Neuronal stem cell (in vitro differentiated cells): ENCODE measurements around the gene SMARCE1.

Experiments
- DNase-seq: peaks from one replicate; pipeline ENCODE4 v3.0.0-alpha.2; 2013; ENCODE audit warnings: low spot score
- H2AFZ ChIP-seq: one replicate; pipeline ENCODE4 v1.6.1; 2013; ENCODE audit warnings: mild to moderate bottlenecking, low read length, inconsistent platforms
- H2AK5ac ChIP-seq: 2 replicates; pipeline ENCODE4 v1.6.1; 2013; ENCODE audit warnings: low read depth, mild to moderate bottlenecking, inconsistent platforms, low read length, moderate library complexity, mixed read lengths
- H2BK120ac ChIP-seq: 2 replicates; pipeline ENCODE4 v1.6.1; 2013; ENCODE audit warnings: low read depth, mild to moderate bottlenecking, inconsistent platforms, low read length, moderate library complexity, mixed read lengths
- H2BK12ac ChIP-seq: one replicate; pipeline ENCODE4 v1.6.1; 2013; ENCODE audit warnings: low read length, inconsistent platforms
- H2BK15ac ChIP-seq: 2 replicates; pipeline ENCODE4 v1.6.1; 2013; ENCODE audit warnings: mild to moderate bottlenecking, low read length, inconsistent platforms, mixed read lengths
- H2BK5ac ChIP-seq: one replicate; pipeline ENCODE4 v1.6.1; 2013; ENCODE audit warnings: inconsistent platforms, mild to moderate bottlenecking, low read length, moderate library complexity
- H3K14ac ChIP-seq: one replicate; pipeline ENCODE4 v1.6.1; 2013; ENCODE audit warnings: low read length, inconsistent platforms
- H3K18ac ChIP-seq: 2 replicates; pipeline ENCODE4 v1.6.1; 2013; ENCODE audit warnings: low read length, inconsistent platforms
- H3K23ac ChIP-seq: 2 replicates; pipeline ENCODE4 v1.6.1; 2013; ENCODE audit warnings: low read depth, mild to moderate bottlenecking, mixed read lengths, low read length, inconsistent platforms; ENCODE audit not compliant: poor library complexity
- H3K27ac ChIP-seq: replicated peaks from 3 replicates; pipeline ENCODE4 v1.5.1; 2013; ENCODE audit warnings: low read length, inconsistent platforms
- H3K27me3 ChIP-seq, 3 experiments: 2 replicates each; pipeline ENCODE4 v1.6.1; 2013; ENCODE audit warnings: low read length in 3 of 3, mild to moderate bottlenecking in 2 of 3, inconsistent platforms in 1 of 3, low read depth in 1 of 3, mixed read lengths in 1 of 3, moderate library complexity in 1 of 3; ENCODE audit not compliant: control insufficient read depth in 3 of 3, insufficient read depth in 3 of 3
- H3K36me3 ChIP-seq, 2 donors: replicated peaks in 1 of 2; 2 replicates each; pipeline ENCODE4 v1.6.1; 2013; ENCODE audit warnings: low read length in 2 of 2; ENCODE audit not compliant: control insufficient read depth in 2 of 2, insufficient read depth in 2 of 2
- H3K4ac ChIP-seq: 2 replicates; pipeline ENCODE4 v1.6.1; 2013; ENCODE audit warnings: inconsistent platforms, mild to moderate bottlenecking, low read length, moderate library complexity
- H3K4me1 ChIP-seq, 2 donors: 1 replicate in 1 of 2; 2 replicates in 1 of 2; pipeline ENCODE4 v1.6.1; 2013; ENCODE audit warnings: low read length in 2 of 2, low read depth in 1 of 2; ENCODE audit not compliant: control insufficient read depth in 2 of 2, insufficient read depth in 1 of 2
- H3K4me2 ChIP-seq: one replicate; pipeline ENCODE4 v1.6.1; 2013; ENCODE audit warnings: mild to moderate bottlenecking, low read length, inconsistent platforms; ENCODE audit not compliant: insufficient read depth, poor library complexity, severe bottlenecking
- H3K4me3 ChIP-seq, 2 donors: 2 replicates each; pipeline ENCODE4 v1.5.1; 2013; ENCODE audit warnings: low read length in 2 of 2, mild to moderate bottlenecking in 2 of 2, inconsistent platforms in 1 of 2, moderate library complexity in 1 of 2
- H3K79me1 ChIP-seq: one replicate; pipeline ENCODE4 v1.6.1; 2013; ENCODE audit warnings: low read depth, mild to moderate bottlenecking, inconsistent platforms, low read length, moderate library complexity
- H3K9ac ChIP-seq: one replicate; pipeline ENCODE4 v1.6.1; 2013; ENCODE audit warnings: mild to moderate bottlenecking, low read depth, low read length, inconsistent platforms; ENCODE audit not compliant: poor library complexity
- H3K9me3 ChIP-seq, 2 donors: replicated peaks in 1 of 2; 2 replicates each; pipeline versions ENCODE3 to v1.6.1; 2013; ENCODE audit warnings: low read length in 2 of 2, mild to moderate bottlenecking in 2 of 2, inconsistent platforms in 1 of 2, low read depth in 1 of 2, mixed read lengths in 1 of 2, moderate library complexity in 1 of 2; ENCODE audit not compliant: control insufficient read depth in 2 of 2, insufficient read depth in 1 of 2
- H4K8ac ChIP-seq: one replicate; pipeline ENCODE4 v1.6.1; 2013; ENCODE audit warnings: low read depth, mild to moderate bottlenecking, inconsistent platforms, low read length, moderate library complexity
- H4K91ac ChIP-seq: one replicate; pipeline ENCODE4 v1.6.1; 2013; ENCODE audit warnings: low read length, low read depth, mild to moderate bottlenecking, inconsistent platforms; ENCODE audit not compliant: poor library complexity
- WGBS, 2 donors: extraction: QIAGEN DNeasy Blood & Tissue Kit; methylation state at CpG; one replicate each; pipeline ENCODE4 v1.1.7; 2013; ENCODE audit warnings: missing lambda C conversion rate in 2 of 2, mixed read lengths in 1 of 2; ENCODE audit not compliant: insufficient read length in 2 of 2, insufficient replicate concordance in 1 of 2; ENCODE audit errors: extremely low coverage in 2 of 2; 5-methylcytosine and 5-hydroxymethylcytosine counted together

The SMARCE1 gene

GRCh38 chr17:40646791-40647623 lies 611 bp downstream of the SMARCE1 start:
- H3K27ac ChIP-seq = peak overlapping the region; percentile 54
- peaks cover 2 to 46% of the 10 kb centered on the region in 2 donors for H3K36me3 ChIP-seq
- peak overlapping the region; percentile 91 to 99 for H3K4me3 ChIP-seq
- no peak overlapping the region for H2BK15ac ChIP-seq
- no peak overlapping the region for H2BK12ac ChIP-seq
- H4K91ac ChIP-seq = no peak overlapping the region
- peak overlapping the region; percentile 99 for H3K18ac ChIP-seq
- peak overlapping the region; percentile 87 for H3K14ac ChIP-seq
- H3K9me3 ChIP-seq = no peaks in the 10 kb centered on the region
- H3K4me1 ChIP-seq = peaks cover 3 to 13% of the 10 kb centered on the region in 2 donors
- H2AK5ac ChIP-seq = peak overlapping the region; percentile 77
- H2BK120ac ChIP-seq = peak overlapping the region; percentile 98
- H3K27me3 ChIP-seq = no peaks in the 10 kb centered on the region
- H3K23ac ChIP-seq = no peak overlapping the region
- peak; percentile 40 for DNase-seq
- H2AFZ ChIP-seq = peak overlapping the region; percentile 98
- WGBS, 2 donors = no CpG with 5 or more reads among the region's 18 CpGs
- H3K4me2 ChIP-seq = peak overlapping the region; percentile 89
- no peaks in the 10 kb centered on the region for H3K79me1 ChIP-seq
- H3K9ac ChIP-seq = peak overlapping the region; percentile 93
- no peak overlapping the region for H4K8ac ChIP-seq
- H2BK5ac ChIP-seq = peak overlapping the region; percentile 98
- H3K4ac ChIP-seq = peak overlapping the region; percentile 97

- Histone ChIP-seq H3K27me3 (no peaks in the 10 kb centered on the region), H3K23ac (no peak overlapping the region), H3K18ac (no peak overlapping the region), H3K4me1 (peaks cover 3 to 13% of the 10 kb centered on the region in 2 donors), H3K27ac (no peak overlapping the region), H3K36me3 (peaks cover 2 to 56% of the 10 kb centered on the region in 2 donors), H2BK120ac (no peak overlapping the region), H3K79me1 (no peaks in the 10 kb centered on the region), H3K4me2 (no peak overlapping the region), H3K4ac (no peak overlapping the region), H4K8ac (no peak overlapping the region), H3K9ac (no peak overlapping the region), H2BK12ac (no peak overlapping the region), H2BK15ac (no peak overlapping the region), H2BK5ac (no peak overlapping the region), H3K4me3 (peak overlapping the region in 1 of 2 donors; percentile 91), H3K14ac (no peak overlapping the region), H2AFZ (no peak overlapping the region), H4K91ac (no peak overlapping the region), H2AK5ac (no peak overlapping the region), H3K9me3 (no peaks in the 10 kb centered on the region)
- no peak for DNase-seq
- WGBS, 2 donors = no CpG with 5 or more reads among the region's 2 CpGs
Observed at GRCh38 chr17:40645943-40646342, 1.7 kb downstream of the SMARCE1 start.

DNA sequence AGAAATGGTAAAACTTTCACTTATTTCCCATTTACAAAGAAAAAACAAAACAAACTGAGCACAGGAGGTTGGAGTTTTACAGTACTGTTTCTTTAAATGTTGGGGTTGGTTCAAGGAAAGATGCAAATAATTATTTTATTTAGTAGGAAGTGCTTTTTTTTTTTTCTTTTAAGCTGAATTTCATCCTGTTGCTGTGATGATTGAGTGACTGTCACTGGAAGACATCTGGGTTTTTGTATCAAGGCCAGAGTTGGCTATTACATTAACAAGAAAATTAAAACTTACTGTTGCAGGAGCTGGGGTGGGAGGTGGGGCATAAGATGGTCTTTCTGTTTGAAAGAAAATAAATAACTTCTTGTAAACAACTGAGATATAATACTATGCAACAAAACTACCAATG lies 2.3 kb downstream of the SMARCE1 start:
- Histone ChIP-seq H2AFZ (no peak overlapping the region), H2BK120ac (no peak overlapping the region), H2BK15ac (no peak overlapping the region), H3K9me3 (no peaks in the 10 kb centered on the region), H4K8ac (no peak overlapping the region), H3K4me2 (no peak overlapping the region), H3K23ac (no peak overlapping the region), H3K36me3 (peaks cover 4 to 63% of the 10 kb centered on the region in 2 donors), H3K79me1 (no peaks in the 10 kb centered on the region), H3K18ac (no peak overlapping the region), H3K4me3 (no peak overlapping the region), H3K4me1 (peaks cover 3 to 13% of the 10 kb centered on the region in 2 donors), H3K27ac (no peak overlapping the region), H4K91ac (no peak overlapping the region), H3K9ac (no peak overlapping the region), H3K27me3 (no peaks in the 10 kb centered on the region), H3K14ac (no peak overlapping the region), H2BK5ac (no peak overlapping the region), H2BK12ac (no peak overlapping the region), H3K4ac (no peak overlapping the region), H2AK5ac (no peak overlapping the region)
- no peak for DNase-seq

- no peaks in the 10 kb centered on the region for H3K79me1 ChIP-seq
- H3K27ac ChIP-seq = no peak overlapping the region
- H3K36me3 ChIP-seq = peaks cover 18 to 100% of the 10 kb centered on the region in 2 donors
- H4K91ac ChIP-seq = no peak overlapping the region
- no CpG with 5 or more reads among the region's 2 CpGs for WGBS, 2 donors
- H3K18ac ChIP-seq = no peak overlapping the region
- H4K8ac ChIP-seq = no peak overlapping the region
- no peak overlapping the region for H3K4me2 ChIP-seq
- H2BK15ac ChIP-seq = no peak overlapping the region
- H2AFZ ChIP-seq = no peak overlapping the region
- H3K4ac ChIP-seq = no peak overlapping the region
- no peaks in the 10 kb centered on the region for H3K27me3 ChIP-seq
- H3K4me3 ChIP-seq = no peak overlapping the region
- H3K23ac ChIP-seq = no peak overlapping the region
- no peak overlapping the region for H3K14ac ChIP-seq
- H2BK120ac ChIP-seq = no peak overlapping the region
- H3K9me3 ChIP-seq = no peaks in the 10 kb centered on the region
- no peak for DNase-seq
- no peak overlapping the region for H2AK5ac ChIP-seq
- no peak overlapping the region for H2BK5ac ChIP-seq
- H2BK12ac ChIP-seq = no peak overlapping the region
- no peaks in the 10 kb centered on the region for H3K4me1 ChIP-seq
- H3K9ac ChIP-seq = no peak overlapping the region
Observed at GRCh38 chr17:40637931-40638330, 9.7 kb downstream of the SMARCE1 start.
